RWPE1 (cell line): ENCODE results near the gene BLACAT1.

Experiments
- CTCF ChIA-PET: fragments of 350-600 bp; sonication (Branson Sonifier 250); formaldehyde crosslinking; extraction: SDS; loops from one replicate; lab custom pipeline; 2021; lab: Yijun Ruan, JAX
- POLR2A ChIA-PET: fragments of 400-600 bp; formaldehyde crosslinking; extraction: SDS; loops from one replicate; lab custom pipeline; 2020; ENCODE audit warnings: antibody characterized with exemption; ENCODE audit not compliant: low non-redundant PET; lab: Yijun Ruan, JAX
- DNase-seq: peaks from one replicate; pipeline ENCODE4 v3.0.0; 2012; ENCODE audit warnings: low spot score
- H3K27ac ChIP-seq: fragments of 450-650 bp; 2 replicates; pipeline ENCODE4 v1.5.1; 2017
- TF ChIP-seq, protein P1 (sequence below): fragments of 450-650 bp; conservative IDR thresholded peaks from 2 replicates; pipeline ENCODE4 v1.5.1; 2017; ENCODE audit warnings: low read depth, mild to moderate bottlenecking

Gene BLACAT1

DNA sequence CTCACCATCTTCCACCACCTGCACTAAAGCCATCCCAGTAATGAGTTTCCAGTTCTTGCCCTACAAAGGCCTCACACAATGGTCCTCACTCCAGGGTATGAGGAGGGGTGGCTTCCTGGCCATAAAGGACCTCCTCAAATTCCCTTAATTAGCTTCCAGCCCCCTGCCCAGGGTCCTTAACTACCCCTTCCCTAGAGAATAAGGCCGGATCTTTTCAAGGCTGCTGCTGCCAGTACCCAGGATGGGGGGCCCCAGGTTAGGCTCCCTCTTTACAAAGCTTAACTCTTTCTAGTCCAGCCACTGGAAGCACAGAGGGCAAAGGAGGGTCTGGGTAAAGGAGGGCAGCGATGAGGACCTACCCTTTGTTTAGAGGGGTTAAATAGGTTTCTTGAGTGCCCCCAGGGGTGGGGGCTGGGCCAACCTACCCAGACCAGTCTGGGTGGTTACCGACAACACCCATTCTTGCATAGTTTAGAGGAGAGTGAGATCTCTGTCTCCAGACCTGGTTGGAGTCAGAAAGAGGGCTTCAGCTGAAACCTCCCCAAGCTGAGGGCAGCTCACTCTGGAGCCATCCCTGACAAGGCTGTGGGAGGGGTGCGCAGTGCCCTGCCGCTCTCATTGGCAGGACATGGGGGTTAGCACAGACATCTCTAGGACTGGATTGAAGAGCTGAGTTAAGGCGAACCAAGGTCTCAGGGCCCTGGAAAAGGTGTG, 7.1 kb downstream of the BLACAT1 start:
- peak overlapping the region; percentile 96 for H3K27ac ChIP-seq
- no peak for DNase-seq
- ChIA-PET CTCF (interaction anchor here (0.6 to 3.0 kb wide), 8 partner anchors 9 to 159 kb away, joined by 3 to 26 read pairs (median 4); no protein-coding TSS in a partner anchor), POLR2A (interaction anchor here (0.5 to 0.9 kb wide), 4 partner anchors 9 to 74 kb away, joined by 3 to 4 read pairs (median 4); no protein-coding TSS in a partner anchor)
- TF ChIP-seq, protein P1, sequence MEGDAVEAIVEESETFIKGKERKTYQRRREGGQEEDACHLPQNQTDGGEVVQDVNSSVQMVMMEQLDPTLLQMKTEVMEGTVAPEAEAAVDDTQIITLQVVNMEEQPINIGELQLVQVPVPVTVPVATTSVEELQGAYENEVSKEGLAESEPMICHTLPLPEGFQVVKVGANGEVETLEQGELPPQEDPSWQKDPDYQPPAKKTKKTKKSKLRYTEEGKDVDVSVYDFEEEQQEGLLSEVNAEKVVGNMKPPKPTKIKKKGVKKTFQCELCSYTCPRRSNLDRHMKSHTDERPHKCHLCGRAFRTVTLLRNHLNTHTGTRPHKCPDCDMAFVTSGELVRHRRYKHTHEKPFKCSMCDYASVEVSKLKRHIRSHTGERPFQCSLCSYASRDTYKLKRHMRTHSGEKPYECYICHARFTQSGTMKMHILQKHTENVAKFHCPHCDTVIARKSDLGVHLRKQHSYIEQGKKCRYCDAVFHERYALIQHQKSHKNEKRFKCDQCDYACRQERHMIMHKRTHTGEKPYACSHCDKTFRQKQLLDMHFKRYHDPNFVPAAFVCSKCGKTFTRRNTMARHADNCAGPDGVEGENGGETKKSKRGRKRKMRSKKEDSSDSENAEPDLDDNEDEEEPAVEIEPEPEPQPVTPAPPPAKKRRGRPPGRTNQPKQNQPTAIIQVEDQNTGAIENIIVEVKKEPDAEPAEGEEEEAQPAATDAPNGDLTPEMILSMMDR: no peak

DNA sequence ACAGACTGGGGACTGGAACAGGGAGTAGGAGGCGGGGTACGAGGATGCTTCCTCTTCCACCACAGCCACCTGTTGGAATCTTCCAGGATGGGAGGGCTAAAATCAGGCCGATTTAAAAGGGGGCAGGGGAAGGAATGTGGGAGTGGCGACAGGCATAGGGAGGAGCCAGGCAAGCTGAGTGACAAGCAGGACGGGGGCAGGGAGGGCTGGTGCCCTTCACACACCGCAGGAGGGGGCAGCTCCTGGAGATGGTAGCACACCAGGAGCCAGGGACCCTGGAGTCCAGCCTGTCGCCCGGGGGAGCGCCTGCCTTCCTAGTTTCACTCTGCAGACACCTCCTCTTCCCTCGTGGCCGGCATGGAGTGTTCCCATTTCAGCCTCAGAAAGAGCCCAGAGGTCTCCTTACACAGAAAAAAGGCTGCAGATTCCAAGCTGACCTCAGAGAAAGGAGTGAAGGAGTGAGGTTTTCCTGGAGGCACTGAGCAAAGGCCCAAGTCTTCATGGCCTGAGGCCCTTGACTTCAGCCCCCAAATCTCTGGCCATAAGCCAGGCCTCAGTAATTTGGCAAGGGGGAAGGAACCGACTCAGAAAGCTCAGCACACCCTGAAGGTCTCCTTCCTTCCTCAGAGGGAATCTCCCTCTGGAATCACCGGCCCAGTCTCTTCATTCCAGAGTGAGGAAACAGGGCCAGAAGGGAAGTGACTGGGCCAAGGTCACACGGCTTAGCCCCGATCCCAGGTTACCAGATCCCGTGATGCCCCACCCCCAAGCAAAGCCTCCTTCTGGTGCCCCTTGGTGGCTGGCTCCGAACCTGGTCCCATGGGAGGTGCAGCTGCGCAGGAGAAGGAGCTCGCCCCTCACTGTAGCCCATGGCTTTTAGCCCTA, 8.1 kb downstream of the BLACAT1 start:
- ChIA-PET POLR2A (no interaction called here), CTCF (interaction anchor here (0.6 to 3.0 kb wide), 5 partner anchors 9 to 211 kb away, joined by 3 to 15 read pairs (median 5); no protein-coding TSS in a partner anchor)
- TF ChIP-seq, protein P1: no peak
- peak overlapping the region; percentile 96 for H3K27ac ChIP-seq
- DNase-seq: no peak

DNA sequence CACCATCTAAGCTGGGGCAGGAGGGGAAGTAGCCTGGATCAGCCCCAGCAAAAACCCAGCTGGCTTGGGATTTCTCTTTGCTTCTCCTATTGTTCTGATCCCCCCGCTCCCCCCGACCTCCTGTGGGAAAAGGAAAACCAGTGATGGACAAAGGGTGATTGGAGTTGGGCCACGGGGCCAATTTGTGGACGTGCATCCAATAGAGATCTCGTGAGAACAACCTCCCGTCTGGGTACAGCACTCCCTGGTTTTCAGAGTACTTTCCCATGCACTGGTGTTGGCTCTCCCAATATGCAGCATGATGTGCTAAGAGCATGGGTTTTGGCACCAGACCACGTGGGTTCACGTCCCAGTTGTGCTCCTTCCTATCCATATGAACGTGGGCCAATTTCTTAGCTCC, 9.0 kb downstream of the BLACAT1 start:
- H3K27ac ChIP-seq: peak overlapping the region; percentile 96
- POLR2A ChIA-PET: interaction anchor here (0.6 kb wide), 1 partner anchor 221 kb away, joined by 3 read pairs; no protein-coding TSS in a partner anchor
- TF ChIP-seq, protein P1: no peak
- no peak for DNase-seq
- CTCF ChIA-PET: interaction anchor here (0.5 to 3.0 kb wide), 5 partner anchors 9 to 212 kb away, joined by 3 to 15 read pairs (median 5); no protein-coding TSS in a partner anchor

DNA sequence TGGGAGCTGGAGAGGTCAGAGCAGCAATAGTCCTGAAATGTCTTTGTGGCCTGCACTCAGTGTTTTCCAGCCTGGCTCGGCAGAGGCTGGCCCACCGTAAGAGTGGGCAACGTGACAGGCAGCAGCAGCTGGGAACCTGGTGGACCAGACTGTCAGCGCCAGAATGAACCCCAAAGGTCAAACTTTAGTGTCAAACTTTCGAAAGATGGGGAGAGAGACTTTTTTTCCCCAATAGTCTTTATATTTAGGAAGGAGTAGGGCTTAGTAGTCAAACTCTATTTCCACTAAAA, 10.3 kb downstream of the BLACAT1 start:
- TF ChIP-seq, protein P1: no peak
- CTCF ChIA-PET: interaction anchor here (0.6 to 2.9 kb wide), 2 partner anchors 40 to 60 kb away, joined by 4 to 16 read pairs; no protein-coding TSS in a partner anchor
- H3K27ac ChIP-seq: peak overlapping the region; percentile 96
- POLR2A ChIA-PET: no interaction called here
- no peak for DNase-seq

DNA sequence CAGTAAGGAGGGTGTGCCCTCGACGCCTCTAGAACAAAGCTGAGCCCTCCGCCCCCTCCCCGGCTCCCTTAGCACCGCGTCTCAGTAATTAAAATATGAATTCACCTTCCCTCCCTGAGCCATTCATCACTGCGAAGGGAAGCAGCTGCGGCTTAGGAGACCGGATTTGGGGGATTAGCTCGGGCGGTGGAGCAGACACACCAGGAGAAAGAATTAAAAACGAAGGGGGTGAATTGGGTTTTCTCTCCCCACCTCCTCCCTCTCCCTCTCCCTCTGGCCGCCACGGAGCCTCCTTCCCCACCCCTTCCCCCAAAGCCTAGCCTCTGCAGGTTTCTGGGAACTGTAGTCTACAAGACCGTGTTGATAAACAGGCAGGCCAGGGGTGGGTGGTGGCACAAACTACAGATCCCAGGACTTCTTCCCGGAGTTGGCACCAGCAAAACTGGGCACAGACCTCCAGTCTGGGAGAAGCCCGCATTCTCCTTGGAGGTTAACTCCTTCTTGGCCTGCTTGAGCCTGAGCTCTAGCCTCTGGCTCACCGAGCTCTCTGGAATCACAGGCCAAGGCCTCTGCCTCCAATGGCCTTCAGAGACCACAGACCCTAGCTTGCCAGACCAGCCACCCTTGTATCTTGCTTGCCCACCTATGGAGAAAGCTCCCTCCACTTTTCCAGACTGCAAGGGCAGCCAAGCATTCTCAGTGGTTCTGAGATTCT, 10.8 kb downstream of the BLACAT1 start:
- ChIA-PET POLR2A (no interaction called here), CTCF (interaction anchor here (0.6 to 2.9 kb wide), 2 partner anchors 41 to 64 kb away, joined by 4 to 16 read pairs; no protein-coding TSS in a partner anchor)
- no peak for DNase-seq
- H3K27ac ChIP-seq: peak overlapping the region; percentile 96
- TF ChIP-seq, protein P1: no peak
